Neural cell (in vitro differentiated cells): ENCODE results near the gene FGF14.

ENCODE experiments used
- EP300 ChIP-seq: fragments of 450-650 bp; conservative IDR thresholded peaks from 2 replicates; pipeline ENCODE4 v1.6.1; 2014; ENCODE audit warnings: antibody characterized with exemption, mild to moderate bottlenecking, moderate library complexity; ENCODE audit not compliant: poor library complexity, severe bottlenecking
- EZH2 ChIP-seq: fragments of 200-600, 300-800 bp; shearing (Covaris generic), sonication (generic); IDR thresholded peaks from 2 replicates; pipeline ENCODE4 v1.6.1; 2014; ENCODE audit warnings: antibody characterized with exemption, low read length, borderline replicate concordance, mild to moderate bottlenecking; ENCODE audit not compliant: insufficient read depth, poor library complexity, severe bottlenecking
- MXI1 ChIP-seq: fragments of 450-650 bp; conservative IDR thresholded peaks from 2 replicates; pipeline ENCODE4 v1.6.1; 2014; ENCODE audit warnings: antibody characterized with exemption, mild to moderate bottlenecking; ENCODE audit not compliant: poor library complexity, severe bottlenecking
- POLR2AphosphoS5 ChIP-seq: IDR thresholded peaks from 2 replicates; pipeline ENCODE4 v1.6.1; 2012
- RAD21 ChIP-seq: fragments of 450-650 bp; conservative IDR thresholded peaks from 2 replicates; pipeline ENCODE4 v1.6.1; 2014; ENCODE audit warnings: antibody characterized with exemption, mild to moderate bottlenecking, moderate library complexity
- SMC3 ChIP-seq: fragments of 450-650 bp; conservative IDR thresholded peaks from 2 replicates; pipeline ENCODE4 v1.6.1; 2014; ENCODE audit warnings: antibody characterized with exemption, mild to moderate bottlenecking, moderate library complexity; ENCODE audit not compliant: poor library complexity
- TAF1 ChIP-seq: IDR thresholded peaks from 2 replicates; pipeline ENCODE4 v1.6.1; 2012; ENCODE audit warnings: low read depth
- TF ChIP-seq, protein P1 (sequence below): fragments of 450-650 bp; IDR thresholded peaks from 2 replicates; pipeline ENCODE4 v1.5.1; 2014; ENCODE audit warnings: antibody characterized with exemption, mild to moderate bottlenecking, moderate library complexity; ENCODE audit not compliant: poor library complexity, severe bottlenecking
- TF ChIP-seq, protein P2 (sequence below): IDR thresholded peaks from 2 replicates; pipeline ENCODE4 v1.6.1; 2012; ENCODE audit warnings: borderline replicate concordance

DNA sequence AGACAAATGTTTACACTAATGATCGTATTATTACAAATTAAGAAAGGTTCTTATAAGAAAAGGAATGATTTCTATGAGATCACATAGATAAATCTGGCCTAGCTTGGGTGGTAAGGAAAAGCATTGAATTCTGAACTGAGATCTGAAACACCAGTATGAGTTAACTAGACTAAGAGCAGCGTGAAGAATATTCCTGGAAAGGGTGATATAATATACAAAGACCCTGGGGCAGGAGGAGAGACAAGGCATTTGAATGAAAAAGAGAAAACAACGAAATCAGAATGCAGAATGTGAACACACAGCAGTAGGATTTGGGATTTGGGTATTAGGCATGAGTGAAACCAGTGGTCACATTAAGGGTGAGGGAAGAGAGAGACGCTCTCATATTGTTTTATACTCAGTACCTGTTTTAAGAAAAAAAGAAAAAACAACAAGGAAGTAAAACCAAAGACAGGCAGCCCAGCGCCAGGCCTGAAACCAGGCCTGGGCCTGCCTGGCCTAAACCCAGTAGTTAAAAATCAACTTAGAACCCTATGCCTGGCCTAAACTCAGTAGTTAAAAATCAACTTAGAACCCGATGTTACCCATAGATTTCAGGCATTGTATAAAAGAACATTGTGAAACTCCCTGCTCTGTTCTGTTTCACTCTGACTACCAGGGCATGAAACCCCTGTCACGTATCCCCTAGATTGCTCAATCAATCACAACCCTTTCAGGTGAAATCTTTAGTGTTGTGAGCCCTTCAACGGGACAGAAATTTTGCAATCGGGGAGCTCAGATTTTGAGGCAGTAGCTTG lies 662.3 kb downstream of the FGF14 start:
- TF ChIP-seq, protein P1, sequence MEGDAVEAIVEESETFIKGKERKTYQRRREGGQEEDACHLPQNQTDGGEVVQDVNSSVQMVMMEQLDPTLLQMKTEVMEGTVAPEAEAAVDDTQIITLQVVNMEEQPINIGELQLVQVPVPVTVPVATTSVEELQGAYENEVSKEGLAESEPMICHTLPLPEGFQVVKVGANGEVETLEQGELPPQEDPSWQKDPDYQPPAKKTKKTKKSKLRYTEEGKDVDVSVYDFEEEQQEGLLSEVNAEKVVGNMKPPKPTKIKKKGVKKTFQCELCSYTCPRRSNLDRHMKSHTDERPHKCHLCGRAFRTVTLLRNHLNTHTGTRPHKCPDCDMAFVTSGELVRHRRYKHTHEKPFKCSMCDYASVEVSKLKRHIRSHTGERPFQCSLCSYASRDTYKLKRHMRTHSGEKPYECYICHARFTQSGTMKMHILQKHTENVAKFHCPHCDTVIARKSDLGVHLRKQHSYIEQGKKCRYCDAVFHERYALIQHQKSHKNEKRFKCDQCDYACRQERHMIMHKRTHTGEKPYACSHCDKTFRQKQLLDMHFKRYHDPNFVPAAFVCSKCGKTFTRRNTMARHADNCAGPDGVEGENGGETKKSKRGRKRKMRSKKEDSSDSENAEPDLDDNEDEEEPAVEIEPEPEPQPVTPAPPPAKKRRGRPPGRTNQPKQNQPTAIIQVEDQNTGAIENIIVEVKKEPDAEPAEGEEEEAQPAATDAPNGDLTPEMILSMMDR: no peak
- TF ChIP-seq, protein P2, sequence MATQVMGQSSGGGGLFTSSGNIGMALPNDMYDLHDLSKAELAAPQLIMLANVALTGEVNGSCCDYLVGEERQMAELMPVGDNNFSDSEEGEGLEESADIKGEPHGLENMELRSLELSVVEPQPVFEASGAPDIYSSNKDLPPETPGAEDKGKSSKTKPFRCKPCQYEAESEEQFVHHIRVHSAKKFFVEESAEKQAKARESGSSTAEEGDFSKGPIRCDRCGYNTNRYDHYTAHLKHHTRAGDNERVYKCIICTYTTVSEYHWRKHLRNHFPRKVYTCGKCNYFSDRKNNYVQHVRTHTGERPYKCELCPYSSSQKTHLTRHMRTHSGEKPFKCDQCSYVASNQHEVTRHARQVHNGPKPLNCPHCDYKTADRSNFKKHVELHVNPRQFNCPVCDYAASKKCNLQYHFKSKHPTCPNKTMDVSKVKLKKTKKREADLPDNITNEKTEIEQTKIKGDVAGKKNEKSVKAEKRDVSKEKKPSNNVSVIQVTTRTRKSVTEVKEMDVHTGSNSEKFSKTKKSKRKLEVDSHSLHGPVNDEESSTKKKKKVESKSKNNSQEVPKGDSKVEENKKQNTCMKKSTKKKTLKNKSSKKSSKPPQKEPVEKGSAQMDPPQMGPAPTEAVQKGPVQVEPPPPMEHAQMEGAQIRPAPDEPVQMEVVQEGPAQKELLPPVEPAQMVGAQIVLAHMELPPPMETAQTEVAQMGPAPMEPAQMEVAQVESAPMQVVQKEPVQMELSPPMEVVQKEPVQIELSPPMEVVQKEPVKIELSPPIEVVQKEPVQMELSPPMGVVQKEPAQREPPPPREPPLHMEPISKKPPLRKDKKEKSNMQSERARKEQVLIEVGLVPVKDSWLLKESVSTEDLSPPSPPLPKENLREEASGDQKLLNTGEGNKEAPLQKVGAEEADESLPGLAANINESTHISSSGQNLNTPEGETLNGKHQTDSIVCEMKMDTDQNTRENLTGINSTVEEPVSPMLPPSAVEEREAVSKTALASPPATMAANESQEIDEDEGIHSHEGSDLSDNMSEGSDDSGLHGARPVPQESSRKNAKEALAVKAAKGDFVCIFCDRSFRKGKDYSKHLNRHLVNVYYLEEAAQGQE: no peak
- TF ChIP-seq MXI1 (no peak), POLR2AphosphoS5 (no peak), EZH2 (no peak), EP300 (no peak), TAF1 (no peak), SMC3 (no peak), RAD21 (no peak)
